Astrocyte of the cerebellum (primary cell): ENCODE measurements around the gene VDR.

Experiments
- DNase-seq: peaks from one replicate; pipeline ENCODE4 v3.0.0-alpha.2; 2011; ENCODE audit warnings: low read depth
- H3K4me3 ChIP-seq: 2 replicates; pipeline ENCODE4 v1.5.1; 2011; ENCODE audit warnings: mild to moderate bottlenecking, low read depth, low read length, moderate library complexity
- CTCF ChIP-seq: IDR thresholded peaks from 2 replicates; pipeline ENCODE4 v1.5.1; 2012; ENCODE audit warnings: low read length, low read depth, moderate library complexity, mild to moderate bottlenecking; ENCODE audit errors: missing control alignments
- in situ Hi-C: cut with HindIII; loops from 2 replicates; pipeline ENCODE4 v1.10.0; 2017; ENCODE audit warnings: low sequenced_read_pairs

Gene VDR

GRCh38 chr12:47884501-47884900 is 20.3 kb downstream of the VDR start:
- in situ Hi-C loops: loop anchor here (10.0 kb wide), 1 partner anchor 50 kb away; no protein-coding TSS in a partner anchor
- H3K4me3 ChIP-seq: no peak overlapping the region
- no peak for DNase-seq

DNA sequence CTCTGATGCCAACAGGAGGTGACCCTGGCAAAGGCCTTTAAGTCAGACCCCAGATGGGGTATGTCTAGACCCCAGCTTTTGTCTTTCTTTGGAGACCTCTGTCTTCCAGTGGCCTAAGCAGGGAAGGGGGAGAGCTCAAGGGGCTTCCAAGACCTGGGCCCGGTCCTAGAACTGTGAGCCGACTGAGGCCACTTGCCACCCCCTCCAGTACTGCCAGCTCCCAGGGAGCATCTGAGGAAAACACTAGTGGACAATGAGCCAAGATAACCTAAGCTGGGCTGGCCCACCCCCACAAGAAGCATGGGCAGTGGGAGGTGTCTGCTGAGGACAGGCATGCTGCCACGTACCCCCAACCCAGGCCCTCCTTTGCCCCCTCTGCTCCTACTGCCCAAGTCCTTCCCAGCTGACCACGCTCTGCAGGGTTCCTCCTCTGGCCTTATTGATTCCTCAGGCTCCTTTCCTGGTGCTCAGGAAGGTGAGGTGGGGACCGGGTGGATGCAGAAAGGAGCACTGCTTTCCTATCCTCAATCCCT is 21.1 kb downstream of the VDR start:
- TF ChIP-seq CTCF: no peak
- in situ Hi-C loops: loop anchor here (10.0 kb wide), 1 partner anchor 51 kb away; no protein-coding TSS in a partner anchor
- no peak overlapping the region for H3K4me3 ChIP-seq
- DNase-seq: no peak

More at GRCh38 chr12:47884501-47884900, 20.3 kb downstream of the VDR start:
- no peak for TF ChIP-seq CTCF

- no peak for TF ChIP-seq CTCF
- no peak overlapping the region for H3K4me3 ChIP-seq
- in situ Hi-C loops: loop anchor here (10.0 kb wide), 1 partner anchor 52 kb away; no protein-coding TSS in a partner anchor
- DNase-seq: no peak
Observed at GRCh38 chr12:47882781-47883546, 21.8 kb downstream of the VDR start.

GRCh38 chr12:47881826-47882427 is 22.9 kb downstream of the VDR start:
- no peak for TF ChIP-seq CTCF
- in situ Hi-C loops: loop anchor here (10.0 kb wide), 1 partner anchor 53 kb away; no protein-coding TSS in a partner anchor
- no peak overlapping the region for H3K4me3 ChIP-seq
- peak; percentile 80 for DNase-seq

DNA sequence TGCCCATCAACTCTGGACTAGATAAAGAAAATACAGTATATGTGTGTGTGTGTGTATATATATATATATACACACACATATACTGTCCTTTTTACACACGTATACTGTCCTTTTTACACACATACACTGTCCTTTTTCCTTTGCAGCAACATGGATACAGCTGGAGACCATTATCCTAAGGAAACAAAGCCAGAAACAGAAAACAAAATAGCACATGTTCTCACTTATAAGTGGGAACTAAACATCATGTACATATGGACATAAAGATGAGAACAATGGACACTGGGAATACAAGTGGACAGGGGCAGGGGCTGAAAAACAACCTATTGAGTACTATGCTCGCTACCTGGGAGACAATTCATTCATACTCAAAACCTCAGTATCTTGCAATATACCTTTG is 23.7 kb downstream of the VDR start:
- DNase-seq: no peak
- no peak overlapping the region for H3K4me3 ChIP-seq
- no peak for TF ChIP-seq CTCF
- in situ Hi-C loops: loop anchor here (10.0 kb wide), 1 partner anchor 54 kb away; no protein-coding TSS in a partner anchor

DNA sequence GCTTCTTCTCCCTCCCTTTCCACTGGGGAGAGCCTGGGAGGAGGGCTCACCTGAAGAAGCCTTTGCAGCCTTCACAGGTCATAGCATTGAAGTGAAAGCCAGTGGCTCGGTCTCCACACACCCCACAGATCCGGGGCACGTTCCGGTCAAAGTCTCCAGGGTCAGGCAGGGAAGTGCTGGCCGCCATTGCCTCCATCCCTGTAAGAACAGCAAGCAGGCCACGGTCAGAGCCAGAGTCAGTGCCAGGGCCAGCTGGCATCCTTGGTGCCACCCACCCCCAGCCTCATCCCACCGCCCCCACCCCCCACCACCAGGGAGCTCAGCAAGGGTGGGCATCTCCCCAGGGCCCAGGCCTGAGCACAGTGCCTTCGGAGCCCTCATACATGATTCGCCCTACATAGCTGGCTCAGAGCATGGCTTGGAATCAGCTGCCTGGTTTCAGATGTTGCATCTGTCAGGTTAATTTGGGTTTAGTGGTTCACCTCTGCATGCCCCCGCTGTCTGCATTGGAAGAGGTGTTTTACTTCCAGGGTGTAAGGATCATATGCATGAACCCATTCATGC is 25.8 kb downstream of the VDR start:
- H3K4me3 ChIP-seq: no peak overlapping the region
- in situ Hi-C loops: no loop called here
- TF ChIP-seq CTCF: no peak
- no peak for DNase-seq
